GM18499 (cell line): Measurements from ENCODE around the gene NOPCHAP1.
"Not testable (repeated sequence)": the region's sequence is repeated elsewhere in the genome, so short reads cannot be mapped to it uniquely, and the experiment has no call there.

Experiments
- ATAC-seq: cut with Tn5 transposase; IDR thresholded peaks from one replicate; pipeline ENCODE4 v1.9.1; 2021; ENCODE audit warnings: moderate number of reproducible peaks; ENCODE audit not compliant: insufficient read depth, unreplicated experiment

Gene NOPCHAP1, protein sequence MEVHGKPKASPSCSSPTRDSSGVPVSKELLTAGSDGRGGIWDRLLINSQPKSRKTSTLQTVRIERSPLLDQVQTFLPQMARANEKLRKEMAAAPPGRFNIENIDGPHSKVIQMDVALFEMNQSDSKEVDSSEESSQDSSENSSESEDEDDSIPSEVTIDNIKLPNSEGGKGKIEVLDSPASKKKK

DNA sequence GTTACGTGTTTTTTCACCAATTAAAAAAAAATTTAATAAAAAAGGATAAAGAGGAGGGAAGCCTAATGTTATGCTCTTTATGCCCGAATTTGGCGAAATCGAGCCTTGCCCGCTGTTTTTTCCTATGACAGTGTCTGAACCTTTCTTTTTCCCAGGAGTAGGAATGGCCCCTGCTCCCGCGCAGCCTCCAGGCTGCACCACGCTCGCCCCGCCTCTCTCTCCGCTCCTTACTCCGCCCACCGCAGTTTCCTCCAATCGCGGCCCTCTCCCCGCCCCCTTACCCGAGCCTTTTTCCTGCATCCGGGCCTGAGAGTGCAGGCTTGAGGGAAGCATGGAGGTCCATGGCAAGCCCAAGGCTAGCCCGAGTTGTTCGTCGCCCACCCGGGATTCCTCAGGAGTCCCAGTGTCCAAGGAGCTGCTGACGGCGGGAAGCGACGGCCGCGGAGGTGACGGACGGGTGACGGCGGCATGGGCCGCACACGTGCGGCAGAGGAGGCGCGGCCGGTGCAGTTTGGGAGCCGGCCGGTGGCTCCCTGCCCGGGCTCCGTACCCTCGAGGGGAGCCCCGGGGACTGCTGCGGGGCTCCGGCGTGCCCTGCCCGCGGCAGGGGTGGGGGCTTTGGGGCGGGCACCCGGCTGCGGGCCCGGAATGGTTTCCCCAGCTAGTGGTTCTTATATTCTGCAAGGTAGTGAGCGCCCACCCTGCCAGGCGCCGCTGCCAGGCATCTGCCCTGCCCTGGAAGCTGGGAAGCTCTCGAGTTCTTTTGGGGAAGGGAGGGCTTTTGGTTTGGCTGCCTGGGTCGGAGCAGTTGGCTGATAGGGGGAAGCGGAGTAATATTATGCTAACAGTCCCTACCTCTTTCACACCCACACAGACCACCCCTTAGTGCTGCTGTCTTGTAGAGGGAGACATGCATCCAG is at the start of gene NOPCHAP1:
TSS of gene NOPCHAP1 (plus strand) at position 295 of the 920 bp plus-strand sequence. CDS start at position 332, 37 bp downstream.
- no peak for ATAC-seq

GRCh38 chr12:104938371-104938770 is 47.7 kb upstream of the NOPCHAP1 start:
- ATAC-seq = no peak

DNA sequence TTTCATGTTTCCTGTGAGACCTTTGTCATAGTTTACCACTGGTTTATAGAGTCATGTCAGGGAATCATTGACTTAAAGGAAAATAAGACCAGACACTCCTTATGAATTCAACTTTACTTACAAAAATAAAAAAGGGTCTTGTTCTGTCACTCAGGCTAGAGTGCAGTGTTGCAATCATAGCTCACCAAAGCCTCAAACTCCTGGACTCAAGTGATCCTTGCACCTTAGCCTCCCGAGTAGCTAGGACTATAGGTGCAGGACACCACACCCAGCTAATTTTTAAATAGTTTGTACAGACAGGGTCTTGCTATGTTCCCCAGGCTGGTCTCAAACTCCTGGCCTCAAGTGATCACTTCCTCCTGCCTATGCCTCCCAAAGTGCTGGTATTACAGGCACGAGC is 47.0 kb upstream of the NOPCHAP1 start:
- no peak for ATAC-seq

DNA sequence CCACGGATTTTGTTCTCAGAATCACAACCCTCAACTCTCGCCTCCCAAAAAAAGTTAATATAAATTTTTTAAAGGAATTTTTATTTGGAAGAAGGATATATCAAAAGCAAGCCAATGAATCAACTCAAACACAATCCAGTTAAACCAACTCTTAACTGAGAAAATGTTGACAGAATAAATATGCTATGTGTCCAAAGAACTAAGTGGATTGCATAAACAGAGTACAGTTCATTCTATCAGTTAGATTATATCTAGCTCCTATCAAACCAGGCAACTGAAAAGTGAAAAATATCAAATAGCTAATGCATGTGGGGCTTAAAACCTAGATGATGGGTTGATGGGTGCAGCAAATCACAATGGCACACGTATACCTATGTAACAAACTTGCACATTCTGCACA is 44.7 kb upstream of the NOPCHAP1 start:
- ATAC-seq = no peak

DNA sequence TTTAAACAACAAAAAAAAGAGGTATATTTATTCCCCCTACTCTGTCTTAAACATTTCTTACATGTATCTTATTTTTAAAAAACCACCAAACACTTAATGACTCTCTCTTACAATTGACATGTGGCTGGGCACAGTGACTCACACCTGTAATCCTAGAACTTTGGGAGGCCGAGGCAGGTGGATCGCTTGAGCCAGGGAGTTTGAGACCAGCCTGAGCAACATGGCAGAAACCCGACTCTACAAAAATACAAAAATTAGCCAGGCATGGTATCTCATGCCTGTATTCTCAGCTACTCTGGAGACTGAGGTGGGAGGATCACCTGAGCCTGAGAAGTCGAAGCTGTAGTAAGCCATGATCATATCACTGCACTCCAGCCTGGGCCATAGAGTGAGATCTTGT is 44.0 kb upstream of the NOPCHAP1 start:
- no peak for ATAC-seq

GRCh38 chr12:104943401-104943800 is 42.7 kb upstream of the NOPCHAP1 start:
- ATAC-seq = not testable (repeated sequence)

DNA sequence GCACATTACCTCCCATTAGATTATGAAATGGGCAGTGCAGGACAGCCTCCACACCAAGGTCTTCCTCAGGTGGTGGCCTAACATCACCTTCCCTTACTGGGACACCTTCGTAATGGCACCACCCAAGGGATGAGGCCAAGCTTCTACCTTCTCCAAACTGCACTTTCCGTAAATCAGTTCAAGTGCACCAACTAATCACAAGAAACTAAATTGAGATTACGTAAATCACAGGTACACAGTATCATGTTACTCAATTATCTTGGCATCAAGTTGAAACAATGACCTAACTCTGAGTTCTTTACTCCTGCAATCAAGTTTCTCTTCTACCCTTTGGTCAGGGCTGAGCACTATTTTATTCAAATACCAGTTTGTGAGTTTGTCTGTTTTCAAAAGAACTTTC is 41.9 kb upstream of the NOPCHAP1 start:
- ATAC-seq = no peak

GRCh38 chr12:104948716-104949115 is 37.4 kb upstream of the NOPCHAP1 start:
- ATAC-seq = not testable (repeated sequence)

GRCh38 chr12:104951759-104952509 is 34.2 kb upstream of the NOPCHAP1 start:
- no peak for ATAC-seq

DNA sequence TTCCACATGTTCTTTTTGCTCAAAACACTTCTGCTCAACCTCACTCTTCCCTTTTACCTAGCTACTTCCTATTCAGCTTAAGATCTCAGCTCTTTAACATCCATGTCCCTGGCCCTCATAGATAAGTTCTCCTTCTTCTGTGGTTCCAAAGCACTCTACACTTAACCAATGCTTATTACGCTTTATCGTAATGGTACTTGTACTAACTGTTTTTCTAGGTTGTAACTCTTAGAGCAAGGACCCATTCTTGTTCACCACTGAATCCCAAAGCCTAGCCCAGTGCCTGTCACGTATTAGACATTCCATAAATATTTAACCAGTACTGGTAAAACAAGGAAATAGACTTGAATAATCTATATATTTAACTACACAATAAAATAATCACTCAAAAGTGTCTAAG is 33.3 kb upstream of the NOPCHAP1 start:
- ATAC-seq = no peak

DNA sequence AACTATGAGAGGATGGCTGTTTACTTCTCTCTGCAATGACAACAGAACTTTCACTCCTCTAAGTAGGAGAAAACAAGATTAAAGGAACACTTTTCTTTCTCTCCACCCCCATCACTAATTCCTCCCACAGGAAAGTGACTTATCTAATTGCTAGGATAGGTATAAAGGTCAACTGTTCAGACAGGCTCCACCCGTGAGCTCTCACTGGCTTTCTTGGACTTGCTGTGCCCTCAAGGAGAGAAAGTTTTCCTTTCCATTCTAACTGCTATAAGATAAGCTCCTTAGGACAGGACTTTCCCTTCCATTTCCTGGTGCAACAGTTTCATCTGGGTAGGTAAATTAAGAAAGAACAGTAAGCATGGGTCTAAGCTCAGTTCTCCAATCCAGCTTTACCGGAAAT is 32.8 kb upstream of the NOPCHAP1 start:
- ATAC-seq = no peak

DNA sequence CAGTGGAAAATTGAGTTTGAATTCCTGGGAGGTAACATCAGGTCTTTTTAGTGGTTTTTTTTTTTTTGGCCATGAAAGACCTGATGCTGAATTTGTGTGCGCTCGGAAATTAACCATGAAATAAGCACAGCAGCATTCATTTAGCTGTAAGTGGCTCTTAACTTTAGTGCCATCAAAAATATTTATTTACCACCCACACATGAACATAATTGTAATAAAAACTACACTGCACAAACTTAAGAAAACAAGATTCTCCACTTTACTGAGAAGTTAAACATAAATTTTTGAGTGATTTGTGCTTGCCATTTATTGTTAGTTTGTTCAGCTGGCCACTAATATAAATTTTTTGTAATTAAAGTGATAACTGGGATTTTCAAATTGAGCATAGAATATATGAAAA is 30.4 kb upstream of the NOPCHAP1 start:
- ATAC-seq = no peak

DNA sequence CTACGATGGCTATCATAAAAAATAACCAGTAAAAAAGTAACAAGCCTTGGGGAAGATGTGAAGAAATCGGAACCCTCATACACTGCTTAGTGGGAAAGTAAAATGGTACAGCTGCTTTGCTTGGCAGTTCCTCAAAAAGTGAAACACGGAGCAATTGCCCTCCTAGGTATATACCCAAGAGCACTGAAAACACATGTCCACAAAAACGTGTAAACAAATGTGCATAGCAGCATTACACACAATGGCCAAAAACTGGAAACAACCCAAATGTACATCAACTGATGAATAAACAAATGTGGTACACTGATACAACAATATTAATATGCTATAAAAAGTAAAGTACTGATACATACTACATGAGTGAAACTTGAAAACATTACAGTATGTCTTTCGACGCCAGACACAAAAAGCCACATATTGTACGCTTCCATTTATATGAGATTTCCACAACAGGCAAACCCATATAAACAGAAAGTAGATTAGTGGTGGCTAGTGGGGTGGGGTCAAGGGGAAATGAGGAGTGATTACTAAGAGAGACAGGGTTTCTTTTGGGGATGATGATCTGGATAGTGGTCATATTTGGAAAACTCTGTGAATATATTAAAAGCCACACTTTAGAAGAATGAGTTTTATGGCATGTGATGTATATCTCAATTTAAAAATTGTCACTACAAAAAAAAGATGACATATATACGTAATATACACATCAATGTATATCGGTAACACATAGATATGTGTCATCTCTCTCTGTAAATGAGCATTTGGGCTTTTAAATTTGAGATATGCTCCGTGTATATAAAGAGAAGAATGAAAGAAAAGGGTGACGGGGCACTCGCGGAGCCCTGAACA is 29.0 kb upstream of the NOPCHAP1 start:
- ATAC-seq = no peak

- ATAC-seq = peak; percentile 13
Observed at GRCh38 chr12:104957719-104958000, 28.5 kb upstream of the NOPCHAP1 start.

GRCh38 chr12:104958001-104958804 is 27.9 kb upstream of the NOPCHAP1 start, which contains the start of gene SLC41A2:
Gene SLC41A2 (minus strand): TSS chr12:104958290. CDS start chr12:104928527, 29,763 bp downstream.
- peak; percentile 41 for ATAC-seq

DNA sequence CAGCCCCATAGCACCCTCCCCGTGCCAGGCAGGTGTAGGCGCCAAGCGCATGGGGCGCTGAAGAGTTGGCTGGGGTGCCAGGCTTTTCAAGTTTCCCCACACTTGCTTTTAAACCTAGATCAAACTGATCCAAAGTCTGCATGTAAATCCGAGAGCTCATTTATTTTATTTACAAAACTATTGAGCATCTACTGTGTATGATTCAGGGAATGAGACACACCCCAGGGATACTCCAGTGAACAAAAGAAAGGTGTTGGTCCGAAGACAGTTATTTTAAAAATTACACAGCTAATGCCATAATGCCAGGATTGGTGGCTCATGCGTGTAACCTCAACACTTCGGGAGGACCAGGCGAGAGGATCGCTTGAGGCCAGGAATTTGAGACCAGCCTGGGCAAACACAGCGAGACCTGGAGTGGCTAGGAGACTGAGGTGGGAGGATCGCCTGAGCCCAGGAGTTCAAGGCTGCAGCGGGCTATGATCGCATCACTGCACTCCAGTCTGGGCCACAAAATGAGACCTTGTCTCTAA is 27.2 kb upstream of the NOPCHAP1 start:
- ATAC-seq = no peak

DNA sequence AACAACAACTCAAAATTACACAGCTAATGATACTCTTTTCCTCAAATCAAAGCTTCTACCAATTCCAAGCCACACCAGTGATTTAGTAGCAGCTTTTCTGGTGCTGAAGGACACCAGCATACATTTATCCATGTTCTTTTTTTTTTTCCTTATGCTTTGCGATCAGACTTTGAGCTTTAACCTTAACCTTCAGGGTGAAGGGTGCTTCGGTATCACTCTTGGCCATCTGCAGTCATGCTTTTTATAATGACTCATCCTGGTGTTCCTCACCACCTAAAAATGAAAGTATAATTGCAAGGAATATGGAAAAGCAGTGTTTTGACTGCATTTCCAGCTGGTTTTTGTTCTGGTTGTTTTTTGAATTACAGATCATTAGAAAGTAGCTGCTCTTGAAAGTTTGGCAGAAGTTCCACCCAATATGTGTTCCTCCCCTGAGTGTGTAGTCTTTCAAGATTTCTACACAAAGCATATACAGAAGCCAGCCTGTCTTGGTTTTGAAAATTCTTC is 26.7 kb upstream of the NOPCHAP1 start:
- no peak for ATAC-seq

DNA sequence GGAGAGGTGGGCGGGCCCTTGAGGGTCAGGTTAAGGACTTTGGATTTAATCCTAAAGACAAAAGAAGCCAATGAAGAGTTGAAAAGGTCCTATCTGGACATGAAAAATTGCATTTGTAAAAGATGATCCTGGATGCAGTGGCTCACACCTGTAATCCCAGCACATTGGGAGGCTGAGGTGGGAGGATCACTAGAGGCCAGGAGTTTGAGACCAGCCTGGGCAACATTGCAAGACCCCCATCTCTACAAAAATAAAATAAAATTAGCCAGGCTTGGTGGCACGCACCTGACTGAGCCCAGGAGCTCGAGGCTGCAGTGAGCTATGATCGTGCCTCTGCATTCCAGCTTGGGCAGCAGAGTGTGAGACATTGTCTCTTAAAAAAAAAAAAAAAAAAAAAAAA is 25.7 kb upstream of the NOPCHAP1 start:
- ATAC-seq = no peak

- ATAC-seq = no peak
Observed at GRCh38 chr12:104963757-104964156, 22.4 kb upstream of the NOPCHAP1 start.
